HepG2 (cell line): Measurements from ENCODE around the gene SMPD1.

Experiments
- FUBP1 ChIP-seq: sonication (generic); formaldehyde crosslinking; IDR thresholded peaks from 2 replicates; pipeline ENCODE4 v1.5.1; 2020; ENCODE audit warnings: missing genetic modification reagents, mild to moderate bottlenecking, borderline replicate concordance
- IRF9 ChIP-seq: sonication (generic); formaldehyde crosslinking; IDR thresholded peaks from 2 replicates; pipeline ENCODE4 v1.8.0; 2022; ENCODE audit warnings: missing genetic modification reagents, mild to moderate bottlenecking, borderline replicate concordance
- KDM5B ChIP-seq: sonication (generic); formaldehyde crosslinking; IDR thresholded peaks from 2 replicates; pipeline ENCODE4 v1.4.0; 2020; ENCODE audit warnings: missing genetic modification reagents, mild to moderate bottlenecking, borderline replicate concordance
- NR2C2 ChIP-seq: sonication (generic); formaldehyde crosslinking; IDR thresholded peaks from 2 replicates; pipeline ENCODE4 v1.4.0; 2020; ENCODE audit warnings: missing genetic modification reagents, mild to moderate bottlenecking, moderate library complexity, borderline replicate concordance
- NR3C1 ChIP-seq: sonication (generic); formaldehyde crosslinking; IDR thresholded peaks from 2 replicates; pipeline ENCODE4 v1.4.0; 2020; ENCODE audit warnings: missing genetic modification reagents
- PATZ1 ChIP-seq: sonication (generic); formaldehyde crosslinking; IDR thresholded peaks from 2 replicates; pipeline ENCODE4 v1.4.0; 2020; ENCODE audit warnings: missing genetic modification reagents
- POLR2A ChIP-seq, 2 experiments: IDR thresholded peaks; 2 replicates each; pipeline ENCODE4 v1.6.1; 2011; ENCODE audit warnings: low read depth in 2 of 2, low read length in 2 of 2, mild to moderate bottlenecking in 1 of 2, moderate library complexity in 1 of 2; ENCODE audit not compliant: insufficient read depth in 1 of 2
- RFX5 ChIP-seq: IDR thresholded peaks from 2 replicates; pipeline ENCODE4 v1.6.1; 2011; ENCODE audit warnings: low read depth, low read length, improper control_type of control experiment
- TERF1 ChIP-seq: sonication (generic); formaldehyde crosslinking; IDR thresholded peaks from 2 replicates; pipeline ENCODE4 v1.8.0; 2022; ENCODE audit warnings: mild to moderate bottlenecking, missing genetic modification reagents, moderate library complexity
- THAP9 ChIP-seq: sonication (generic); formaldehyde crosslinking; IDR thresholded peaks from 2 replicates; pipeline ENCODE4; 2020; ENCODE audit warnings: missing genetic modification reagents, mild to moderate bottlenecking, borderline replicate concordance
- ZNF580 ChIP-seq: IDR thresholded peaks from 2 replicates; pipeline ENCODE4 v1.6.1; 2016; ENCODE audit warnings: low read depth, borderline replicate concordance

- TF ChIP-seq TERF1 (CRISPR knock-in tag) (no peak), NR2C2 (CRISPR knock-in tag) (no peak), POLR2A (IDR thresholded peaks at IDR 0.05; ENCODE audit: insufficient read depth in 1 of 2, low read depth in 2 of 2, low read length in 2 of 2) (no peak), KDM5B (no peak), RFX5 (no peak), PATZ1 (CRISPR knock-in tag) (no peak), NR3C1 (CRISPR knock-in tag) (no peak), IRF9 (CRISPR knock-in tag) (no peak), FUBP1 (CRISPR knock-in tag) (no peak), THAP9 (CRISPR knock-in tag) (no peak), ZNF580 (no peak)
These were observed 12.2 kb upstream of the SMPD1 start for GRCh38 chr11:6377902-6378639.
